ENCODE measurements around the gene CACNA1B. TPM values are rescaled to one million over a fixed set of nuclear protein-coding genes. Genes with fewer than 3 reads are reported as not detected.

The CACNA1B gene
- total and polyA plus RNA-seq, 7 donors = under 0.01 to 1.4 (median 0.55) TPM; not detected in 1

GRCh38 chr9:137876781-137877386 lies 698 bp upstream of the CACNA1B start:
- H3K36me3 ChIP-seq = no peaks in the 10 kb centered on the region
- H3K27ac ChIP-seq = no peak overlapping the region
- intact Hi-C loops (cut with DNase I) = no loop called here
- TF ChIP-seq EP300 (IDR thresholded peaks at IDR 0.05) (no peak), POLR2AphosphoS5 (IDR thresholded peaks at IDR 0.05) (no peak), POLR2A (IDR thresholded peaks at IDR 0.05) (no peak), CTCF (IDR thresholded peaks at IDR 0.05) (no peak)
- 66 to 82% methylated on average over 47 of the region's 47 CpGs for WGBS, 2 donors
- H3K4me1 ChIP-seq = peaks cover 0 to 11% (median 7%) of the 10 kb centered on the region in 4 donors
- peaks cover 18 to 57% (median 36%) of the 10 kb centered on the region in 3 donors for H3K27me3 ChIP-seq
- no peaks in the 10 kb centered on the region for H3K9me3 ChIP-seq
- no peak for DNase-seq
- H3K4me3 ChIP-seq = no peak overlapping the region

GRCh38 chr9:137878146-137878941 lies 762 bp downstream of the CACNA1B start:
- TF ChIP-seq EP300 (IDR thresholded peaks at IDR 0.05) = no peak
- no peak for TF ChIP-seq CTCF (IDR thresholded peaks at IDR 0.05)
- no peak for TF ChIP-seq POLR2AphosphoS5 (IDR thresholded peaks at IDR 0.05)
- TF ChIP-seq POLR2A (IDR thresholded peaks at IDR 0.05) = no peak
- intact Hi-C loops (cut with DNase I) = no loop called here
- Histone ChIP-seq H3K4me3 (peak overlapping the region in 3 of 4 donors; percentile 11 to 46 (median 45)), H3K27ac (no peak overlapping the region), H3K4me1 (peaks cover 0 to 11% (median 7%) of the 10 kb centered on the region in 4 donors), H3K27me3 (peaks cover 18 to 57% (median 36%) of the 10 kb centered on the region in 3 donors), H3K36me3 (no peaks in the 10 kb centered on the region), H3K9me3 (no peaks in the 10 kb centered on the region)
- WGBS, 2 donors = 2 to 8% methylated on average over 101 of the region's 101 CpGs
- no peak for DNase-seq

- H3K4me3 ChIP-seq = no peak overlapping the region
- intact Hi-C loops (cut with DNase I) = no loop called here
- no peaks in the 10 kb centered on the region for H3K36me3 ChIP-seq
- no peak for TF ChIP-seq CTCF (IDR thresholded peaks at IDR 0.05)
- no peak for TF ChIP-seq POLR2A (IDR thresholded peaks at IDR 0.05)
- peaks cover 0 to 11% (median 7%) of the 10 kb centered on the region in 4 donors for H3K4me1 ChIP-seq
- peaks cover 18 to 57% (median 36%) of the 10 kb centered on the region in 3 donors for H3K27me3 ChIP-seq
- DNase-seq = no peak
- WGBS, 2 donors = 84 to 86% methylated on average over 20 of the region's 20 CpGs
- no peaks in the 10 kb centered on the region for H3K9me3 ChIP-seq
- no peak overlapping the region for H3K27ac ChIP-seq
Observed at GRCh38 chr9:137879052-137879451, 1.5 kb downstream of the CACNA1B start.

- Histone ChIP-seq H3K27me3 (peaks cover 18 to 56% (median 36%) of the 10 kb centered on the region in 3 donors), H3K4me1 (peaks cover 0 to 11% (median 7%) of the 10 kb centered on the region in 4 donors), H3K27ac (no peak overlapping the region), H3K36me3 (no peaks in the 10 kb centered on the region), H3K9me3 (no peaks in the 10 kb centered on the region), H3K4me3 (no peak overlapping the region)
- intact Hi-C loops (cut with DNase I) = no loop called here
- no peak for DNase-seq
- 84 to 89% methylated on average over 8 of the region's 8 CpGs for WGBS, 2 donors
- TF ChIP-seq POLR2A (IDR thresholded peaks at IDR 0.05) (no peak), POLR2AphosphoS5 (IDR thresholded peaks at IDR 0.05) (no peak), EP300 (IDR thresholded peaks at IDR 0.05) (no peak), CTCF (IDR thresholded peaks at IDR 0.05) (no peak)
Observed at GRCh38 chr9:137879566-137880150, 2.1 kb downstream of the CACNA1B start.

All from sigmoid colon (tissue), 7 donors.